ENCODE data around the gene SNED1.

The SNED1 gene

GRCh38 chr2:240992572-240993291 lies 5.7 kb upstream of the SNED1 start:
- no peak for DNase-seq (ENCODE audit: low read depth)

- no peak for DNase-seq (ENCODE audit: low read depth)
Observed at GRCh38 chr2:240993446-240994170, 4.8 kb upstream of the SNED1 start.

GRCh38 chr2:240994171-240994896 lies 4.1 kb upstream of the SNED1 start:
- DNase-seq (ENCODE audit: low read depth): no peak

- DNase-seq (ENCODE audit: low read depth): no peak
Observed at GRCh38 chr2:240995041-240996021, 3.1 kb upstream of the SNED1 start.

- DNase-seq (ENCODE audit: low read depth): no peak
Observed at GRCh38 chr2:240996161-240996833, 2.1 kb upstream of the SNED1 start.

- DNase-seq (ENCODE audit: low read depth): no peak
Observed at GRCh38 chr2:240996834-240997140, 1.6 kb upstream of the SNED1 start.

GRCh38 chr2:240997141-240997855 lies 1.1 kb upstream of the SNED1 start:
- no peak for DNase-seq (ENCODE audit: low read depth)

- no peak for DNase-seq (ENCODE audit: low read depth)
Observed at GRCh38 chr2:240998706-240998994, 232 bp downstream of the SNED1 start.

- DNase-seq (ENCODE audit: low read depth): no peak
Observed at GRCh38 chr2:240998995-240999791, 775 bp downstream of the SNED1 start.

GRCh38 chr2:240999873-241000541 lies 1.6 kb downstream of the SNED1 start:
- no peak for DNase-seq (ENCODE audit: low read depth)

GRCh38 chr2:241000831-241001321 lies 2.5 kb downstream of the SNED1 start:
- DNase-seq (ENCODE audit: low read depth): no peak

GRCh38 chr2:241001413-241002274 lies 3.2 kb downstream of the SNED1 start:
- no peak for DNase-seq (ENCODE audit: low read depth)

- DNase-seq (ENCODE audit: low read depth): no peak
Observed at GRCh38 chr2:241002275-241003046, 4.0 kb downstream of the SNED1 start.

GRCh38 chr2:241003047-241003360 lies 4.6 kb downstream of the SNED1 start:
- DNase-seq (ENCODE audit: low read depth): no peak

GRCh38 chr2:241003369-241003768 lies 5.0 kb downstream of the SNED1 start:
- no peak for DNase-seq (ENCODE audit: low read depth)

GRCh38 chr2:241003830-241004564 lies 5.6 kb downstream of the SNED1 start:
- no peak for DNase-seq (ENCODE audit: low read depth)

- DNase-seq (ENCODE audit: low read depth): no peak
Observed at GRCh38 chr2:241005569-241005968, 7.2 kb downstream of the SNED1 start.
